ENCODE data around the gene MGAT4C. TPM values are rescaled to one million over a fixed set of nuclear protein-coding genes. Genes with fewer than 3 reads are reported as not detected.
A peak's percentile ranks its signal among the peaks of the same experiment; 100 is the strongest.

The MGAT4C gene
- total RNA-seq, 4 donors from 2014 or later: under 0.01 to 0.60 (median 0.22) TPM; not detected in 1

GRCh38 chr12:86261142-86261541 is 5.0 kb upstream of the MGAT4C start:
- Histone ChIP-seq H3K27ac (no peak overlapping the region), H3K27me3 (no peaks in the 10 kb centered on the region), H3K9me3 (no peaks in the 10 kb centered on the region), H3K4me1 (peaks cover 0 to 9% (median 0%) of the 10 kb centered on the region in 4 donors), H3K36me3 (no peaks in the 10 kb centered on the region), H3K4me3 (no peak overlapping the region)
- no peak for TF ChIP-seq EP300 (IDR thresholded peaks at IDR 0.05)
- no peak for DNase-seq (ENCODE audit: low spot score in 2 of 2)
- 68 to 77% methylated on average over 1 of the region's 1 CpG for WGBS, 2 donors

GRCh38 chr12:86260183-86260582 is 4.0 kb upstream of the MGAT4C start:
- H3K36me3 ChIP-seq: no peaks in the 10 kb centered on the region
- no peak for TF ChIP-seq EP300 (IDR thresholded peaks at IDR 0.05)
- TF ChIP-seq POLR2A (IDR thresholded peaks at IDR 0.05): no peak
- no peak for TF ChIP-seq CTCF (IDR thresholded peaks at IDR 0.05)
- H3K27ac ChIP-seq: no peak overlapping the region
- WGBS, 2 donors: 51 to 61% methylated on average over 2 of the region's 2 CpGs
- no peak overlapping the region for H3K4me3 ChIP-seq
- peaks cover 0 to 9% (median 0%) of the 10 kb centered on the region in 4 donors for H3K4me1 ChIP-seq
- no peaks in the 10 kb centered on the region for H3K9me3 ChIP-seq
- H3K27me3 ChIP-seq: no peaks in the 10 kb centered on the region
- no peak for DNase-seq (ENCODE audit: low spot score in 2 of 2)

- Histone ChIP-seq H3K9me3 (no peaks in the 10 kb centered on the region), H3K36me3 (no peaks in the 10 kb centered on the region), H3K27ac (no peak overlapping the region), H3K27me3 (no peaks in the 10 kb centered on the region), H3K4me3 (no peak overlapping the region), H3K4me1 (no peaks in the 10 kb centered on the region)
- no peak for DNase-seq (ENCODE audit: low spot score in 2 of 2)
- TF ChIP-seq EP300 (IDR thresholded peaks at IDR 0.05): no peak
- 87 to 88% methylated on average over 2 of the region's 2 CpGs for WGBS, 2 donors
Measured at GRCh38 chr12:86257134-86257533, 943 bp upstream of the MGAT4C start.

GRCh38 chr12:86254399-86255107 is 1.6 kb downstream of the MGAT4C start:
- WGBS, 2 donors: 55 to 66% methylated on average over 4 of the region's 4 CpGs
- peak overlapping the region in 1 of 4 donors; percentile 5 for H3K27ac ChIP-seq
- no peak overlapping the region for H3K4me3 ChIP-seq
- no peaks in the 10 kb centered on the region for H3K4me1 ChIP-seq
- DNase-seq (ENCODE audit: low spot score in 2 of 2): no peak
- H3K9me3 ChIP-seq: no peaks in the 10 kb centered on the region
- no peaks in the 10 kb centered on the region for H3K27me3 ChIP-seq
- no peaks in the 10 kb centered on the region for H3K36me3 ChIP-seq
- TF ChIP-seq EP300 (IDR thresholded peaks at IDR 0.05) (no peak), CTCF (IDR thresholded peaks at IDR 0.05) (no peak), POLR2A (IDR thresholded peaks at IDR 0.05) (no peak)

- Histone ChIP-seq H3K4me3 (no peak overlapping the region), H3K27ac (no peak overlapping the region), H3K36me3 (no peaks in the 10 kb centered on the region), H3K9me3 (no peaks in the 10 kb centered on the region), H3K27me3 (no peaks in the 10 kb centered on the region), H3K4me1 (no peaks in the 10 kb centered on the region)
- no peak for TF ChIP-seq EP300 (IDR thresholded peaks at IDR 0.05)
- no peak for TF ChIP-seq CTCF (IDR thresholded peaks at IDR 0.05)
- no peak for TF ChIP-seq POLR2A (IDR thresholded peaks at IDR 0.05)
- no peak for DNase-seq (ENCODE audit: low spot score in 2 of 2)
Measured at GRCh38 chr12:86249851-86250250, 6.3 kb downstream of the MGAT4C start.

GRCh38 chr12:86249276-86249675 is 6.9 kb downstream of the MGAT4C start:
- no peak for DNase-seq (ENCODE audit: low spot score in 2 of 2)
- WGBS, 2 donors: 93 to 98% methylated on average over 1 of the region's 1 CpG
- H3K27ac ChIP-seq: no peak overlapping the region
- H3K9me3 ChIP-seq: no peaks in the 10 kb centered on the region
- no peak overlapping the region for H3K4me3 ChIP-seq
- no peaks in the 10 kb centered on the region for H3K27me3 ChIP-seq
- TF ChIP-seq CTCF (IDR thresholded peaks at IDR 0.05): no peak
- no peak for TF ChIP-seq POLR2A (IDR thresholded peaks at IDR 0.05)
- TF ChIP-seq EP300 (IDR thresholded peaks at IDR 0.05): no peak
- no peaks in the 10 kb centered on the region for H3K36me3 ChIP-seq
- no peaks in the 10 kb centered on the region for H3K4me1 ChIP-seq

Data from tibial nerve (tissue), 4 donors.